DMS53 treated with DMSO at 0.1 percent for 48 hours (cell line): Measurements from ENCODE around the gene HINT2.
A peak's percentile ranks its signal among the peaks of the same experiment; 100 is the strongest.

Experiments
- DNase-seq: peaks from one replicate; lab custom pipeline; 2025; ENCODE audit not compliant: unreplicated experiment; lab: John Stamatoyannopoulos, UW

Gene HINT2

DNA sequence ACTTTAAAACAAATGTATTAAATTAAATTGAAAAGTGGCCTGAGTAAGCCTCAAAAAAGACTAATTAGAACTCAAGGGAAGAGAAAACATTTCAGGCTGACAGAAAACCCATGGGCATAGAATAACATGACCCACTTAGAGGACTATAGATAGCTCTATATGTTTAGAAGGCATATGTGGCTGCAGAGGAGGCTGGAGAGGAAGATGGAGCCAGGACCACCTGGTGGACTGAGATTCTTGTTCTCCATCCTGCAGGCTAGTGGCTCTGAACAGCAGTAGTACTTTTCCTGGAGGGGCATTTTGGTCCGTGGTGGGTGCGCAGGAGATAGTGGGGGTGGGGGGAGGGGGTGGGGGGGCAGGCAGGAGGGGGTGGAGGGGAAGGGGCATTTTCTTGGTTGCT lies 33.8 kb downstream of the HINT2 start:
- DNase-seq = no peak

DNA sequence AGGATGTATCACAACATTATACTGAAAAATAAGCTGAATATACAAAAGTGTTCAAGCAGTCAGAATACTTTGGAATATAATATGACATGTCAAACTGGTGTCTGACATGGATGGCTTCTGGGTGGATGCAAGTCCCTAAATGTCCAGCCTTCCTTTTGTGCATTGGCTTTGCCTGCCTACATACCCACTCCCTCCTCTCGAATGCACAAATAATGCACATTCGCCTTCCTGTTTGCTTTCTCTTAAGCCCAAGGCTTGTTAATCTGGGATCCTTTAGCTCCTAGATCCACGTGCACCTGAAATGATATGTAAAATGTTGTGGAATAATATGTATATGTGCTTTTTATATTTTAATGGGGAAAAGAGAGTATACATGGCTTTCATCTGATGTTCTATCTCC lies 36.3 kb downstream of the HINT2 start:
- no peak for DNase-seq

- DNase-seq = peak; percentile 75
These were observed 38.8 kb downstream of the HINT2 start for GRCh38 chr9:35776018-35776417.

DNA sequence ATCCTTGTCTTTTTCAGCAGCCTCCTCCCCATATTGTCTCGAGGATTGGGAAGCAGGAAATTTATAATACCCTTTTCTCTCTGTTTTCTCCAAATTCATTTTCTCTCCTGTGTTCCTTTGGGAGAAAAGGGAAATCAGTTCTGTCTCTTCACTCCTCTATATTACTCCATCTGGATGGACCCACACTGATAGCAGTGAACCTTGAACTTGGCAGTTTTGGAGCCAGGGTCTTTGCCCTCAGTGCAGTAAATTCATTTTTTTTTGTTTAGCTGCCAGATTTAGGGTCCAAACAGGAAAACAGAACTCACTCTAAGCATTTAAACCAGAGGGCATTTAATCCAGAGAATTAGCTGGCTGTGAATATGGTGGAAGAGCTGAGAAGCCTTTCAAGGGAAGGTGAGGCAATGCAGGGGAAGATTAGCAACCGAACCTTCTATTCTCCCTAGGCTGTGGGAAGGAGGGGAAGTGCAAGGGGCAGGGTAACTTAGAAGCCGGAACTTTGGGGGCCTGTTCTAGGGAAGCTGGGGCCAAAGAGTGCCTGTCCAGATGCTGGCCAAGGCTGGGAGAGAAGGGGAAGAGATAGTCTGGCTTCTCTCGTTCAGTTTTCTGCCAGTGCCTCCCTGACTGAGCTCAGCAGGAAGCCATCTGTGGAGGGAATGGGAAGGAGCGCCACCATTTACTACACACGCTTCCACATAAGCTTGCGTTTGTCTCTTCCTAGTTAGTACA lies 39.8 kb downstream of the HINT2 start:
- no peak for DNase-seq

- no peak for DNase-seq
These were observed 42.9 kb downstream of the HINT2 start for GRCh38 chr9:35771943-35772342.

DNA sequence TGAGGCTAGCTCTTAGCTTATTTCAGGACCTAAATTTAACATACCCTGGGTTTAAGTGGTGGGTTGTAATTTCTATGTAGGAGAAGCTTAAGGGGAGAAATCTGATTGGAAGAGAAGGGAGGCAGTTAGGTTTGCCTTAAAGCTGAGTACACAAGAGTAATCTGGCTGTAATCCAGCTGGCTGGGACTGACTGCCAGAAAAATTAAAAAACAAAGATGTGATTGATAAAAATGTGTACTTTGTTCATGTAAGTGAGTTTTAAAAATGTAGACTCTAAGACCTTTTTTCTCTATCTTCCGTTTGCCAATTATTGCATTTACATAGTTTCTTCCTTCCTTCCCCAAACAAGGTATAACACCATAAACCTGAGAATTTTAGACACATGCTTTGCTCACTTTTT lies 43.3 kb downstream of the HINT2 start:
- DNase-seq = peak; percentile 16

DNA sequence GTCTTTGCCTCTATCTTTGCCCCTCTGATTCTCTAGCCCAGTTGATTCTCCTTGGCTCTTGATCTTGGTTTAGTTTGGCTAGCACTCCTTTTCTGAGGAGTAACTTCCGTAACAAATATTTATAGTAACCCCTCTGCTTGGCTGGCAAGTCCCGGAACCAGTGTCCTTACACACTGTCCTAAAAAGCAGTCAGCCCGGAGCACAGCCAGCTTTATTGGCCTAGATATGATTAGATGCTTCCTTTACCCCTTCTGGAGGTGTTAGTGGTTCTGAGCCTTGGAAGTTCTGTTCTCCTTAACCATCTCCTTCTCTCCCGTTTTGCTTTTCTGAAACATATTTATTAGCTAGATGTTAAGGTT lies 43.8 kb downstream of the HINT2 start:
- no peak for DNase-seq

- no peak for DNase-seq
These were observed 45.1 kb downstream of the HINT2 start for GRCh38 chr9:35769763-35770162.

- DNase-seq = no peak
These were observed 47.4 kb downstream of the HINT2 start for GRCh38 chr9:35767458-35767857.

GRCh38 chr9:35766997-35767396 lies 47.8 kb downstream of the HINT2 start:
- no peak for DNase-seq

DNA sequence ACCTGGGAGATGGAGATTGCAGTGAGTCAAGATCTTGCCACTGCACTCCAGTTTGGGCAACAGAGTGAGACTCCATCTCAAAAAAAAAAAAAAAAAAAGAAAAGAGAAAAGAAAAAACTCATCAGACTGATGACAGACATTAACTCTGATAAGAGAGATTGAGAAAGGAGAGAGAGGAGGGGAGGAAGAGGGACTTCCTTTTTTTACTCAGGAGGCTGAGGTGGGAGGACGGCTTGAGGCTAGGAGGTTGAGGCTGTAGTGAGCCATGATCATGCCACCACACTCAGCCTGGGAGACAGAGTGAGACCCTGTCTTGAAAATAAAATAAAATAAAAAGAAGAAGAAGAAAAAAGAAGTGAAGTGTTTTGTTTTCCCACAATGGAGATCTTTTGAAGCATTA lies 51.0 kb downstream of the HINT2 start:
- no peak for DNase-seq

- no peak for DNase-seq
These were observed 51.7 kb downstream of the HINT2 start for GRCh38 chr9:35763181-35763580.
